Brain microvascular endothelial cell (primary cell): ENCODE data around the gene C5orf47.

Experiments
- DNase-seq: peaks from one replicate; pipeline ENCODE4 v3.0.0-alpha.2; 2020
- H3K27ac ChIP-seq: fragments of 250-450 bp; sonication (Bioruptor Pico); 2 replicates; pipeline ENCODE4 v1.5.1; 2020; ENCODE audit warnings: mild to moderate bottlenecking, moderate library complexity
- H3K27me3 ChIP-seq: fragments of 250-450 bp; sonication (Bioruptor Pico); replicated peaks from 2 replicates; pipeline ENCODE4 v1.5.1; 2020; ENCODE audit warnings: mild to moderate bottlenecking
- H3K36me3 ChIP-seq: fragments of 250-450 bp; sonication (Bioruptor Pico); replicated peaks from 2 replicates; pipeline ENCODE4 v1.5.1; 2020; ENCODE audit warnings: mild to moderate bottlenecking
- H3K4me3 ChIP-seq: 2 replicates; pipeline ENCODE4 v1.5.1; 2011; ENCODE audit warnings: low read depth, mild to moderate bottlenecking, control low read depth, low read length, moderate library complexity
- CTCF ChIP-seq: IDR thresholded peaks from 2 replicates; pipeline ENCODE4 v1.5.1; 2011; ENCODE audit warnings: low read depth, mild to moderate bottlenecking, moderate library complexity, low read length, control low read depth, inconsistent platforms; ENCODE audit errors: missing control alignments
- in situ Hi-C: cut with HindIII; loops from 2 replicates; pipeline ENCODE4 v1.10.0; 2017; ENCODE audit warnings: low sequenced_read_pairs, low pct_ligation_motif_present

C5orf47 gene

GRCh38 chr5:174047472-174048099 is 58.6 kb downstream of the C5orf47 start:
- in situ Hi-C loops = no loop called here
- Histone ChIP-seq H3K27me3 (no peaks in the 10 kb centered on the region), H3K36me3 (no peaks in the 10 kb centered on the region), H3K27ac (no peak overlapping the region), H3K4me3 (no peak overlapping the region)
- no peak for TF ChIP-seq CTCF
- DNase-seq = no peak

- Histone ChIP-seq H3K27ac (no peak overlapping the region), H3K36me3 (no peaks in the 10 kb centered on the region), H3K4me3 (no peak overlapping the region), H3K27me3 (no peaks in the 10 kb centered on the region)
- in situ Hi-C loops = no loop called here
- no peak for TF ChIP-seq CTCF
- DNase-seq = no peak
These were observed 63.7 kb downstream of the C5orf47 start for GRCh38 chr5:174052636-174053035.

- in situ Hi-C loops = no loop called here
- no peaks in the 10 kb centered on the region for H3K36me3 ChIP-seq
These were observed 64.9 kb downstream of the C5orf47 start for GRCh38 chr5:174053905-174054304.

More at GRCh38 chr5:174053905-174054304, 64.9 kb downstream of the C5orf47 start:
- Histone ChIP-seq H3K27ac (no peak overlapping the region), H3K4me3 (no peak overlapping the region), H3K27me3 (no peaks in the 10 kb centered on the region)
- TF ChIP-seq CTCF = no peak
- no peak for DNase-seq
